Keratinocyte (primary cell): ENCODE results near the gene CENPO.

Source experiments
- EZH2 ChIP-seq: IDR thresholded peaks from one replicate; pipeline ENCODE4 v1.6.1; 2012; ENCODE audit warnings: inconsistent platforms, mild to moderate bottlenecking, low read length, moderate library complexity
- TF ChIP-seq, protein P1 (sequence below), 3 experiments: IDR thresholded peaks in 1 of 3; conservative IDR thresholded peaks in 1 of 3; optimal IDR thresholded peaks in 1 of 3; 2 replicates in 2 of 3; 3 replicates in 1 of 3; pipeline versions ENCODE3 to v1.5.1; 2011; ENCODE audit warnings: low read length in 3 of 3, mild to moderate bottlenecking in 3 of 3, moderate library complexity in 2 of 3, control low read depth in 1 of 3, inconsistent platforms in 1 of 3; ENCODE audit not compliant: insufficient read depth in 2 of 3; ENCODE audit errors: extremely low read depth in 1 of 3

- TF ChIP-seq, protein P1, sequence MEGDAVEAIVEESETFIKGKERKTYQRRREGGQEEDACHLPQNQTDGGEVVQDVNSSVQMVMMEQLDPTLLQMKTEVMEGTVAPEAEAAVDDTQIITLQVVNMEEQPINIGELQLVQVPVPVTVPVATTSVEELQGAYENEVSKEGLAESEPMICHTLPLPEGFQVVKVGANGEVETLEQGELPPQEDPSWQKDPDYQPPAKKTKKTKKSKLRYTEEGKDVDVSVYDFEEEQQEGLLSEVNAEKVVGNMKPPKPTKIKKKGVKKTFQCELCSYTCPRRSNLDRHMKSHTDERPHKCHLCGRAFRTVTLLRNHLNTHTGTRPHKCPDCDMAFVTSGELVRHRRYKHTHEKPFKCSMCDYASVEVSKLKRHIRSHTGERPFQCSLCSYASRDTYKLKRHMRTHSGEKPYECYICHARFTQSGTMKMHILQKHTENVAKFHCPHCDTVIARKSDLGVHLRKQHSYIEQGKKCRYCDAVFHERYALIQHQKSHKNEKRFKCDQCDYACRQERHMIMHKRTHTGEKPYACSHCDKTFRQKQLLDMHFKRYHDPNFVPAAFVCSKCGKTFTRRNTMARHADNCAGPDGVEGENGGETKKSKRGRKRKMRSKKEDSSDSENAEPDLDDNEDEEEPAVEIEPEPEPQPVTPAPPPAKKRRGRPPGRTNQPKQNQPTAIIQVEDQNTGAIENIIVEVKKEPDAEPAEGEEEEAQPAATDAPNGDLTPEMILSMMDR (optimal IDR thresholded peaks at IDR 0.05 in 1 of 3, IDR thresholded peaks at IDR 0.05 in 1 of 3, conservative IDR thresholded peaks at IDR 0.05 in 1 of 3; ENCODE audit: extremely low read depth in 1 of 3, insufficient read depth in 2 of 3, low read length in 3 of 3): no peak
- no peak for TF ChIP-seq EZH2
These were observed 38.2 kb downstream of the CENPO start for GRCh38 chr2:24831221-24832072.
